Vagina (tissue), 2 donors: ENCODE data around the gene FAM43B. TPM values are rescaled to one million over a fixed set of nuclear protein-coding genes. Genes with fewer than 3 reads are reported as not detected.

ENCODE experiments used
- DNase-seq, 2 donors: peaks; one replicate each; pipeline ENCODE4 v3.0.0-alpha.2; 2017; ENCODE audit errors: extremely low spot score in 2 of 2
- H3K27ac ChIP-seq: fragments of 200-600 bp; sonication (generic); one replicate; pipeline ENCODE4 v1.5.1; 2019
- H3K27me3 ChIP-seq: fragments of 200-600 bp; sonication (generic); one replicate; pipeline ENCODE4 v1.5.1; 2019
- H3K36me3 ChIP-seq, 2 donors: fragments of 200-600 bp; sonication (generic); one replicate each; pipeline ENCODE4 v1.5.1; 2017 to 2019
- H3K4me1 ChIP-seq: fragments of 200-600 bp; sonication (generic); one replicate; pipeline ENCODE4 v1.5.1; 2019
- H3K4me3 ChIP-seq, 2 donors: fragments of 200-600 bp; sonication (generic); 1 replicate in 1 of 2; 2 replicates in 1 of 2; pipeline ENCODE4 v1.5.1; 2016 to 2019
- H3K9me3 ChIP-seq: fragments of 200-600 bp; sonication (generic); one replicate; pipeline ENCODE4 v1.5.1; 2019
- POLR2A ChIP-seq, 2 donors: fragments of 450-650 bp; IDR thresholded peaks; one replicate each; pipeline ENCODE4 v1.6.1; 2017; ENCODE audit warnings: antibody characterized with exemption in 2 of 2, mild to moderate bottlenecking in 2 of 2, moderate library complexity in 2 of 2
- POLR2AphosphoS5 ChIP-seq, 2 donors: sonication (generic); formaldehyde crosslinking; IDR thresholded peaks; one replicate each; pipeline ENCODE4 v1.9.0; 2017; ENCODE audit warnings: antibody characterized with exemption in 2 of 2, mild to moderate bottlenecking in 2 of 2, low read depth in 1 of 2; ENCODE audit not compliant: insufficient read depth in 1 of 2
- intact Hi-C: fragments of 100-400 bp; cut with DNase I; formaldehyde crosslinking; loops from one replicate; pipeline ENCODE4 v1.15.1; 2023
- total RNA-seq: library from RNA; depleted of rRNA; stranded (reverse); fragments of >200 nt; gene quantifications from one replicate; pipeline ENCODE4 v1.2.3, GENCODE V29; 2016
- TF ChIP-seq, protein P1 (sequence below), 3 experiments: fragments of 450-650 bp in 2 of 3; fragments of 200-600 bp in 1 of 3; sonication (generic) in 1 of 3; IDR thresholded peaks; one replicate each; pipeline ENCODE4 v1.5.1; 2017 to 2019; ENCODE audit warnings: antibody characterized with exemption in 3 of 3, mild to moderate bottlenecking in 2 of 3, moderate library complexity in 2 of 3

FAM43B gene, protein sequence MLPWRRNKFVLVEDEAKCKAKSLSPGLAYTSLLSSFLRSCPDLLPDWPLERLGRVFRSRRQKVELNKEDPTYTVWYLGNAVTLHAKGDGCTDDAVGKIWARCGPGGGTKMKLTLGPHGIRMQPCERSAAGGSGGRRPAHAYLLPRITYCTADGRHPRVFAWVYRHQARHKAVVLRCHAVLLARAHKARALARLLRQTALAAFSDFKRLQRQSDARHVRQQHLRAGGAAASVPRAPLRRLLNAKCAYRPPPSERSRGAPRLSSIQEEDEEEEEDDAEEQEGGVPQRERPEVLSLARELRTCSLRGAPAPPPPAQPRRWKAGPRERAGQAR
- not detected for total RNA-seq

DNA sequence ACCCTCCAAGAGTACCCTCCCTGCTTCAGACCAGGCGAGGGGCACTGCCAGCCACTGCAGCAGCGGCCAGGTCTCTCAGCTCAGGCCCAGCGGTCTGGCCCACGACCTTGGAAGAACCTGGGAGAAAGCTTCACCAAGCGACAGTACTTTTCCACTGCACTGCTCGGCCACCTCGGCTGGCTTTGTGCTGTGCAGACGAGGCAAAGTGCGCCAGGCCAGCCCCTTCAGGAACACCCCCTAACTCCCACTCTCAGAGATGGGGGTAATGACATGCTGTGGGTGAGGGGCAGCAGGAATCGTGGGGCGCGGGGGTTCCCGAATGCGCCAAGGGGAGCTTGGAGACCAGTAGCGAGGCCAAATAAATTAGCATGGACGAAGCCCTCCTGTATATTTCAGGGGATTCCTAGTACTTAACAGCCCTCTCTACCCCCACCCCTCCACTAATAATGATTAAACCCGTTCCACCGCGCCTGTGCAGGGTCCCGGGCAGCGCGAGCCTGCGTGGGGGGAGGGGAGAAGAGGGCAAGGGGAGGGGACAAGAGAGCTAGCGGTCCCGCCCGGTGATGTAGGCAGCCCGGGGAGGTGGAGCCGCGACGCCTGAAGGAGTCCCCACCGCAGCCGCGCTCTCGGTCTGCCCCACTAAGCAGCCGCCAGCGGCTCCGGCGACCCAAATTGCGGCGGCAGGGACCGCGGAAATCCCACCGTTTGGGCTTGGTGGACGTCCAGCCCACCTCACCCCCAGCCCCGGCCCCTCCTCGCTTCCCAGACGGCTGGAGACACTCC is at the start of gene FAM43B:
TSS of gene FAM43B (plus strand) at position 629 of the 783 bp plus-strand sequence. CDS start 401 bp downstream, outside the sequence.
- Histone ChIP-seq H3K27ac (peak within 1 kb of the TSS; percentile 4), H3K36me3 (no peaks in the 10 kb centered on the region), H3K27me3 (peaks cover 7% of the 10 kb centered on the region), H3K4me3 (peak within 1 kb of the TSS; percentile 34 to 35), H3K4me1 (peaks cover 14% of the 10 kb centered on the region), H3K9me3 (no peaks in the 10 kb centered on the region)
- TF ChIP-seq POLR2A (IDR thresholded peaks at IDR 0.05) (no peak), POLR2AphosphoS5 (IDR thresholded peaks at IDR 0.05; ENCODE audit: insufficient read depth in 1 of 2, low read depth in 1 of 2) (no peak)
- TF ChIP-seq, protein P1, sequence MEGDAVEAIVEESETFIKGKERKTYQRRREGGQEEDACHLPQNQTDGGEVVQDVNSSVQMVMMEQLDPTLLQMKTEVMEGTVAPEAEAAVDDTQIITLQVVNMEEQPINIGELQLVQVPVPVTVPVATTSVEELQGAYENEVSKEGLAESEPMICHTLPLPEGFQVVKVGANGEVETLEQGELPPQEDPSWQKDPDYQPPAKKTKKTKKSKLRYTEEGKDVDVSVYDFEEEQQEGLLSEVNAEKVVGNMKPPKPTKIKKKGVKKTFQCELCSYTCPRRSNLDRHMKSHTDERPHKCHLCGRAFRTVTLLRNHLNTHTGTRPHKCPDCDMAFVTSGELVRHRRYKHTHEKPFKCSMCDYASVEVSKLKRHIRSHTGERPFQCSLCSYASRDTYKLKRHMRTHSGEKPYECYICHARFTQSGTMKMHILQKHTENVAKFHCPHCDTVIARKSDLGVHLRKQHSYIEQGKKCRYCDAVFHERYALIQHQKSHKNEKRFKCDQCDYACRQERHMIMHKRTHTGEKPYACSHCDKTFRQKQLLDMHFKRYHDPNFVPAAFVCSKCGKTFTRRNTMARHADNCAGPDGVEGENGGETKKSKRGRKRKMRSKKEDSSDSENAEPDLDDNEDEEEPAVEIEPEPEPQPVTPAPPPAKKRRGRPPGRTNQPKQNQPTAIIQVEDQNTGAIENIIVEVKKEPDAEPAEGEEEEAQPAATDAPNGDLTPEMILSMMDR (IDR thresholded peaks at IDR 0.05) = no peak
- no peak for DNase-seq
- intact Hi-C loops = no loop called here

DNA sequence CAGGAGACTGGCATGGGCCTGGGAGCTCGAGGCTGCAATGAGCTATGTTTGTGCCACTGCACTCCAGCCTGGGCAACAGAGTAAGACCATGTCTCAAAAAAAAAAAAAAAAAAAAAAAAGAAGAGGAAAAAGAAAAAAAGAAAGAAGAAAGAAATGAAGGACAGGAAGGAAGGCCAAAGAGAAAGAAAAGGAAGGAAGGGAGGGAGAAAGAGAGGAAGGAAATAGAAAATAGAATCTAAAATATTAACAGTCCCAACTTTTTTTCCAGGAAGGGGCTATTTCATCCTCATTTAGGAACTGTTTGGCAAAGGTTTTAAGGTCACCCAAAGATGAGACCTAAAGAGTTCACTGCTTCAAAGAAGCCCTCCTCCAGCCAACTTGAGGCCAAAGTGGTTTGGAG is 46.9 kb upstream of the FAM43B start:
- no peak overlapping the region for H3K27ac ChIP-seq
- DNase-seq = no peak
- TF ChIP-seq POLR2AphosphoS5 (IDR thresholded peaks at IDR 0.05; ENCODE audit: insufficient read depth in 1 of 2, low read depth in 1 of 2) (no peak), POLR2A (IDR thresholded peaks at IDR 0.05) (no peak)
- TF ChIP-seq, protein P1 (IDR thresholded peaks at IDR 0.05) = no peak
- intact Hi-C loops = no loop called here
- no peaks in the 10 kb centered on the region for H3K9me3 ChIP-seq
- H3K36me3 ChIP-seq = peaks cover 0 to 21% of the 10 kb centered on the region in 2 donors
- no peak overlapping the region for H3K4me3 ChIP-seq
- peaks cover 27% of the 10 kb centered on the region for H3K4me1 ChIP-seq
- H3K27me3 ChIP-seq = no peaks in the 10 kb centered on the region

DNA sequence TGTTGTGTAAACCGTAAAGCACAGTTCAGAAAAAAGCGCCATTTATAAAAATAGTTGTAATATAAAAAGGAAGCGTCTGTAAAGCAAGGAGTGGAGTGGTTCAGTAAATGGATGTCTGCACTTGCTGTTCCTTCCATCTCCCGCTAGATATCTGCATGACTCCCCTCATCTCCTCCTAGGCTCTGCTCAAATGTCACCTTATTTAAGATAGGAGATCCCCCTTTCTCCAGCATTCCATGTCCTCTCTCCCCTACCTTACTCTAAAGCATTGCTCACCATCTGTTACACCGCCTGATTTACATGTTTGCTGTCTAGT is 45.2 kb upstream of the FAM43B start:
- peaks cover 27% of the 10 kb centered on the region for H3K4me1 ChIP-seq
- H3K27me3 ChIP-seq = no peaks in the 10 kb centered on the region
- TF ChIP-seq POLR2AphosphoS5 (IDR thresholded peaks at IDR 0.05; ENCODE audit: insufficient read depth in 1 of 2, low read depth in 1 of 2) = no peak
- TF ChIP-seq, protein P1 (IDR thresholded peaks at IDR 0.05) = no peak
- peak overlapping the region; percentile 90 to 98 for H3K4me3 ChIP-seq
- H3K9me3 ChIP-seq = no peaks in the 10 kb centered on the region
- no peak for DNase-seq
- H3K27ac ChIP-seq = peak overlapping the region; percentile 80
- peaks cover 0 to 3% of the 10 kb centered on the region in 2 donors for H3K36me3 ChIP-seq
- intact Hi-C loops = no loop called here

DNA sequence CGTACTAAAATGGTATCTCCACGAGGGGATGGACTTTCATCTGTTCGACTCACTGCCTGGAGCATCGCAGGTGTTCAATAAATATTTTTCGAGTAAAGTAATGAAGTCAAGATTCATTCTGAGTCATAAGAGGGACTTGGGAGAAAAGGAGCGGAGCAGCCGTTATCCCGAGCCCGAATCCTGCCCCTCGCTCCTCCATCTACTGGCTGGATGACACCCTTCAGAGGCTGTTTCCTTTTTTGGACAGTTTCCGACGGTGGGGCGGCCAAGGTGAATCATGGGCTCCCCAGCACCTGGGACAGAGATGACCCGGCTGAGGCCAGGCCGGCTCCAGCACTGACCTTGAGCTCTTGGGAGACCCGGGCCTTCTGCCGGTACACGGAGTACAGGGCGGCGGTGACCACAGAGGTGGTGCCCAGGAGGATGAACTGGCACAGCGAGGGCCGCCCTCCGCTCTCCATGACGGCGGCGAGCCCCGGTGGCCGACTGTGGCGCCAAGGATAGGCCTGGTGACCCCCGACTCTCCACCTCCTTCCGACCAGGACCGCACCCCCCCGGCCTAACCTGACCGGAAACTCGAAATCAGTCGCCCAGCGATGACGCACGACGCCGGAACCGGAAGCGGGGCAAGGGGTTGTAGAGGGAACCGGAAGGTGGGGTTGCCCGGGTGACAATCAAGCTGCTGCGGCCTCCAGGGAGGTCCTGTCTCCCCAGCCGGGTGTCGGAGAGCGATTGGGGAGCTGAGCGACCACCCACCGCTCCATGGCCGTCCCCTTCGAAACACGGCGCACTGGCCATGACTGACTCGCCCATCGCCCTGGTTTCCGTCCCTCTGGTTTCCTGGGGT is 44.6 kb upstream of the FAM43B start, which contains the start of gene MUL1:
TSS of gene MUL1 (minus strand) at position 588 of the 847 bp plus-strand sequence. CDS start at position 461, 127 bp downstream.
- H3K4me1 ChIP-seq = peaks cover 27% of the 10 kb centered on the region
- no peaks in the 10 kb centered on the region for H3K9me3 ChIP-seq
- intact Hi-C loops = no loop called here
- no peaks in the 10 kb centered on the region for H3K36me3 ChIP-seq
- DNase-seq = no peak
- peak within 1 kb of the TSS; percentile 90 to 98 for H3K4me3 ChIP-seq
- no peaks in the 10 kb centered on the region for H3K27me3 ChIP-seq
- peak within 1 kb of the TSS; percentile 80 for H3K27ac ChIP-seq
- TF ChIP-seq POLR2AphosphoS5 (IDR thresholded peaks at IDR 0.05; ENCODE audit: insufficient read depth in 1 of 2, low read depth in 1 of 2) (peak; percentile 88 to 91), POLR2A (IDR thresholded peaks at IDR 0.05) (peak in 1 of 2 donors; percentile 26)
- TF ChIP-seq, protein P1 (IDR thresholded peaks at IDR 0.05) = no peak
